Measurements from ENCODE around the gene CCL4L2. TPM values are rescaled to one million over a fixed set of nuclear protein-coding genes. Genes with fewer than 3 reads are reported as not detected.
"Not testable (repeated sequence)": the region's sequence is repeated elsewhere in the genome, so short reads cannot be mapped to it uniquely, and the experiment has no call there.

Gene CCL4L2
- polyA plus RNA-seq, 1 experiment, result not detected

- Histone ChIP-seq H3K36me3 (ENCODE audit: control insufficient read depth, insufficient read depth, low read length) (no peaks in the 10 kb centered on the region), H3K4me3 (ENCODE audit: low read depth, low read length) (peak overlapping the region; percentile 62), H3K27me3 (ENCODE audit: control insufficient read depth, insufficient read depth, low read length) (no peaks in the 10 kb centered on the region; the same call in 1 of the 2 replicates)
- ChIA-PET POLR2A (no interaction called here), CTCF (no interaction called here)
- no peak for TF ChIP-seq CTCF (IDR thresholded peaks at IDR 0.05; ENCODE audit: insufficient read depth, low read depth, low read length)
- DNase-seq (ENCODE audit: low read depth), result no peak
Observed at GRCh38 chr17:36184023-36184765, 26.7 kb upstream of the CCL4L2 start.

- no peak for DNase-seq (ENCODE audit: low read depth)
- Histone ChIP-seq H3K36me3 (ENCODE audit: control insufficient read depth, insufficient read depth, low read length) (no peaks in the 10 kb centered on the region), H3K27me3 (ENCODE audit: control insufficient read depth, insufficient read depth, low read length) (no peaks in the 10 kb centered on the region; the same call in 1 of the 2 replicates), H3K4me3 (ENCODE audit: low read depth, low read length) (no peak overlapping the region)
- no peak for TF ChIP-seq CTCF (IDR thresholded peaks at IDR 0.05; ENCODE audit: insufficient read depth, low read depth, low read length)
- ChIA-PET POLR2A (no interaction called here), CTCF (no interaction called here)
Observed at GRCh38 chr17:36185416-36185815, 25.4 kb upstream of the CCL4L2 start.

- DNase-seq (ENCODE audit: low read depth); POLR2A ChIA-PET; H3K4me3 ChIP-seq (ENCODE audit: low read depth, low read length); CTCF ChIA-PET; H3K27me3 ChIP-seq (ENCODE audit: control insufficient read depth, insufficient read depth, low read length); H3K36me3 ChIP-seq (ENCODE audit: control insufficient read depth, insufficient read depth, low read length): not testable (repeated sequence)
Observed at GRCh38 chr17:36186810-36187763, 23.8 kb upstream of the CCL4L2 start.

- H3K36me3 ChIP-seq (ENCODE audit: control insufficient read depth, insufficient read depth, low read length); H3K4me3 ChIP-seq (ENCODE audit: low read depth, low read length); DNase-seq (ENCODE audit: low read depth); H3K27me3 ChIP-seq (ENCODE audit: control insufficient read depth, insufficient read depth, low read length); CTCF ChIA-PET; POLR2A ChIA-PET: not testable (repeated sequence)
Observed at GRCh38 chr17:36187943-36188665, 22.8 kb upstream of the CCL4L2 start.

GRCh38 chr17:36188891-36189306 is 22.0 kb upstream of the CCL4L2 start:
- Histone ChIP-seq H3K36me3 (ENCODE audit: control insufficient read depth, insufficient read depth, low read length) (no peaks in the 10 kb centered on the region), H3K4me3 (ENCODE audit: low read depth, low read length) (no peak overlapping the region), H3K27me3 (ENCODE audit: control insufficient read depth, insufficient read depth, low read length) (no peaks in the 10 kb centered on the region)
- DNase-seq (ENCODE audit: low read depth), result no peak
- ChIA-PET POLR2A (no interaction called here), CTCF (no interaction called here)
- TF ChIP-seq CTCF (IDR thresholded peaks at IDR 0.05; ENCODE audit: insufficient read depth, low read depth, low read length), result no peak

- H3K4me3 ChIP-seq (ENCODE audit: low read depth, low read length); H3K27me3 ChIP-seq (ENCODE audit: control insufficient read depth, insufficient read depth, low read length); POLR2A ChIA-PET; DNase-seq (ENCODE audit: low read depth); H3K36me3 ChIP-seq (ENCODE audit: control insufficient read depth, insufficient read depth, low read length); CTCF ChIA-PET: not testable (repeated sequence)
Observed at GRCh38 chr17:36189993-36190392, 20.9 kb upstream of the CCL4L2 start.

- POLR2A ChIA-PET; H3K27me3 ChIP-seq (ENCODE audit: control insufficient read depth, insufficient read depth, low read length); H3K4me3 ChIP-seq (ENCODE audit: low read depth, low read length); CTCF ChIA-PET; H3K36me3 ChIP-seq (ENCODE audit: control insufficient read depth, insufficient read depth, low read length); DNase-seq (ENCODE audit: low read depth): not testable (repeated sequence)
Observed at GRCh38 chr17:36190549-36191330, 20.1 kb upstream of the CCL4L2 start.
